Measurements from ENCODE around the gene GNAT1. TPM values are rescaled to one million over a fixed set of nuclear protein-coding genes. Genes with fewer than 3 reads are reported as not detected.
"Not testable (repeated sequence)": the region's sequence is repeated elsewhere in the genome, so short reads cannot be mapped to it uniquely, and the experiment has no call there.

The GNAT1 gene
- total and polyA plus RNA-seq, 2 donors (not counting 1 experiment from before 2014, with no cell fraction given): not detected

DNA sequence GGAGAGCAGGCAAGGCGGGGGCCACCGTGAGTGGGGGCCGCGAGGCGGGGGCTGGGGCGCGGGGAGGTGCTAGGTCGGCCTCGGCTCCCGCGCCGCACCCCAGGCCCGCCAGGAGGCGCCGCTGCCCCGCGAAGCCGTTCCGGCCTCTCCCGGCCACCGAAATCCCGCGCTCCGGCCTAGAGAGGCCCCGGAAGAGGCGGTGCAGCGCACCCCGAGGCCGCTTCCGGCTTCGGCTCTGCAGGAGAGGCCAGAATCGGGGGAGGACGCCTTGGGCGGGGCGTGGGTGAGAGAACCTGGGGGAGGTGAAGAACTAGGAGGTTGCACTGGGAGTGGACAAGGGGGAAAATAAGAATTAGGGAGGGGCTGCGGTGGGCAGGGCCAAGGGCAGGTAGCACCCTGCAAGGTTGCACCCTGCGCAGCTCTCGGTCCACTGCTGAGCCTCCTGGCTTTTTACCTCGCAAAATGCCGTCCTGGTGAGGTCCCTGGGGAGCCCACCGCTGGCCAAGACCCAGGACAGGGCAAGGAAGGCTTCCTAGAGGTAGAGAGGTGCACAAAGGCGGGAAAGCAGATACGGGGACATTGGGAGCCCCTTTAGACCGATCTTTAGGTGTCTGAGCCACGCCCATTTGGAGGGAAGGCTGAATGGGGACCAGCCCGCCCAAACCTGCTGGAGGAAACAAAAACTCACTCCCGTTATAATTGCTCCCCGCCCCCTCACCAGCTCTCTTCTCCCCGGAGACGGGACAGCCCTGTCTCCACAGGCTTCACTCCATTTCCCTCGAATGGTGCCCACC lies 36.2 kb downstream of the GNAT1 start:
- under 1% methylated on average over 51 of the region's 51 CpGs for whole genome bisulfite sequencing (ENCODE audit: insufficient coverage)
- Histone ChIP-seq H4K20me1 (ENCODE audit: control insufficient read depth, insufficient read depth, low read length, poor library complexity, severe bottlenecking) (no peaks in the 10 kb centered on the region), H2AFZ (ENCODE audit: insufficient read depth, low read depth, low read length, poor library complexity, severe bottlenecking) (peak overlapping the region; percentile 91), H3K4me2 (replicated peaks; ENCODE audit: low read depth, low read length, poor library complexity, severe bottlenecking) (peak overlapping the region; percentile 97), H3K36me3 (replicated peaks in 1 of 2; ENCODE audit: control extremely low read depth in 1 of 2, control insufficient read depth in 1 of 2, extremely low read depth in 1 of 2, insufficient read depth in 2 of 2, low read length in 1 of 2) (no peaks in the 10 kb centered on the region), H3K27ac (ENCODE audit: low read length in 2 of 2) (peak overlapping the region; percentile 21 to 41), H3K27me3 (replicated peaks in 1 of 4; ENCODE audit: control extremely low read depth in 1 of 4, control insufficient read depth in 3 of 4, insufficient read depth in 4 of 4, low read length in 3 of 4) (no peaks in the 10 kb centered on the region), H3K9ac (ENCODE audit: low read length) (peak overlapping the region; percentile 68), H3K79me2 (ENCODE audit: control insufficient read depth, insufficient read depth, low read length) (peaks cover 40% of the 10 kb centered on the region), H3K9me3 (ENCODE audit: control extremely low read depth in 1 of 3, control insufficient read depth in 2 of 3, insufficient read depth in 1 of 3, low read length in 2 of 3) (no peaks in the 10 kb centered on the region), H3K4me1 (ENCODE audit: control insufficient read depth in 2 of 2, insufficient read depth in 2 of 2, low read length in 2 of 2) (peaks cover 25 to 51% of the 10 kb centered on the region in 2 donors), H3K4me3 (ENCODE audit: control extremely low read depth in 1 of 5, extremely low read depth in 1 of 5, insufficient read depth in 1 of 5, low read depth in 2 of 5, low read length in 4 of 5) (peak overlapping the region; percentile 66 to 82 (median 72))
- POLR2A ChIA-PET: interaction anchor here (0.6 to 3.1 kb wide), 10 partner anchors 8 to 276 kb away, joined by 3 to 21 read pairs (median 8); partner anchors contain the start of genes GNAI2 and IFRD2
- Mint-ChIP-seq H3K27ac (peak overlapping the region; percentile 94), H3K4me3 (peak overlapping the region; percentile 96), H3K9me3 (ENCODE audit: insufficient read depth) (no peaks in the 10 kb centered on the region), H3K27me3 (peaks cover 4% of the 10 kb centered on the region), H3K4me1 (peaks cover 45% of the 10 kb centered on the region)
- intact Hi-C loops (cut with micrococcal nuclease): loop anchor here (1.0 to 5.0 kb wide), 8 partner anchors 8 to 425 kb away; partner anchors contain the start of genes INKA1, RBM5, SEMA3F and TUSC2
- DNase-seq (peak; percentile 93), ATAC-seq (ENCODE audit: low read depth) (peak; percentile 81)
- TF ChIP-seq, protein P1, sequence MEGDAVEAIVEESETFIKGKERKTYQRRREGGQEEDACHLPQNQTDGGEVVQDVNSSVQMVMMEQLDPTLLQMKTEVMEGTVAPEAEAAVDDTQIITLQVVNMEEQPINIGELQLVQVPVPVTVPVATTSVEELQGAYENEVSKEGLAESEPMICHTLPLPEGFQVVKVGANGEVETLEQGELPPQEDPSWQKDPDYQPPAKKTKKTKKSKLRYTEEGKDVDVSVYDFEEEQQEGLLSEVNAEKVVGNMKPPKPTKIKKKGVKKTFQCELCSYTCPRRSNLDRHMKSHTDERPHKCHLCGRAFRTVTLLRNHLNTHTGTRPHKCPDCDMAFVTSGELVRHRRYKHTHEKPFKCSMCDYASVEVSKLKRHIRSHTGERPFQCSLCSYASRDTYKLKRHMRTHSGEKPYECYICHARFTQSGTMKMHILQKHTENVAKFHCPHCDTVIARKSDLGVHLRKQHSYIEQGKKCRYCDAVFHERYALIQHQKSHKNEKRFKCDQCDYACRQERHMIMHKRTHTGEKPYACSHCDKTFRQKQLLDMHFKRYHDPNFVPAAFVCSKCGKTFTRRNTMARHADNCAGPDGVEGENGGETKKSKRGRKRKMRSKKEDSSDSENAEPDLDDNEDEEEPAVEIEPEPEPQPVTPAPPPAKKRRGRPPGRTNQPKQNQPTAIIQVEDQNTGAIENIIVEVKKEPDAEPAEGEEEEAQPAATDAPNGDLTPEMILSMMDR (IDR thresholded peaks at IDR 0.05): peak; percentile 92
- TF ChIP-seq EZH2 (IDR thresholded peaks at IDR 0.05; ENCODE audit: borderline replicate concordance, insufficient read depth, low read depth, low read length, poor library complexity, severe bottlenecking): no peak
- CTCF ChIA-PET: interaction anchor here (0.6 to 22.2 kb wide), 13 partner anchors 21 to 110 kb away, joined by 3 to 596 read pairs (median 4); partner anchors contain the start of genes GNAI2, GNAT1, HYAL2 and IFRD2

DNA sequence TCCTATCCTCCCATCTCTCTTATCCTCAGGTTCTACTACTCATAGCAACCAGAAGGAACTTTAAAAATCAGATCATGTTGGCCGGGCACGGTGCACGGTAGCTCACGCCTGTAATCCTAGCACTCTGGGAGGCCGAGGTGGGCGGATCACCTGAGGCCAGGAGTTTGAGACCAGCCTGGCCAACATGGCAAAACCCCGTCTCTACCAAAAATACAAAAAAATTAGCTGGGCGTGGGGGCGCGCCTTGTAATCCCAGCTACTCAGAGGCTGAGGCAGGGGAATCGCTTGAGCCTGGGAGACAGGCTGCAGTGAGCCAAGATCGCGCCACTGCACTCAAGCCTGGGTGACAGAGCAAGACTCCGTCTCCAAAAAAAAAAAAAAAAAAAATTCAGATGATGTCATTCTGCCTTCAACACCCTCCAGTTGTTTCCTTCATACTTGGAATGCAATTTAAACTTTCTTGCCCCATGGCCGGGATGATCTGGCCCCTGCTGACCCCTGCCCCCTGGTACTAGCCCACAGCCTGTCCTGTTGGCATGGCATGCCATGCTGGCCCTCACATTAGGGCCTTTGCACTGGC lies 36.9 kb downstream of the GNAT1 start:
- CTCF ChIA-PET: interaction anchor here (0.6 to 22.2 kb wide), 5 partner anchors 20 to 94 kb away, joined by 3 to 596 read pairs (median 4); partner anchors contain the start of genes GNAI2, GNAT1 and HYAL2
- peak overlapping the region in 4 of 5 experiments; percentile 66 to 82 (median 70) for H3K4me3 ChIP-seq (ENCODE audit: control extremely low read depth in 1 of 5, extremely low read depth in 1 of 5, insufficient read depth in 1 of 5, low read depth in 2 of 5, low read length in 4 of 5)
- not testable (repeated sequence) for H3K27me3 Mint-ChIP-seq; H3K9me3 Mint-ChIP-seq (ENCODE audit: insufficient read depth); ATAC-seq (ENCODE audit: low read depth); H3K27me3 ChIP-seq (replicated peaks in 1 of 4; ENCODE audit: control extremely low read depth in 1 of 4, control insufficient read depth in 3 of 4, insufficient read depth in 4 of 4, low read length in 3 of 4); H3K36me3 ChIP-seq (replicated peaks in 1 of 2; ENCODE audit: control extremely low read depth in 1 of 2, control insufficient read depth in 1 of 2, extremely low read depth in 1 of 2, insufficient read depth in 2 of 2, low read length in 1 of 2); H4K20me1 ChIP-seq (ENCODE audit: control insufficient read depth, insufficient read depth, low read length, poor library complexity, severe bottlenecking); DNase-seq; H3K9me3 ChIP-seq (ENCODE audit: control extremely low read depth in 1 of 3, control insufficient read depth in 2 of 3, insufficient read depth in 1 of 3, low read length in 2 of 3)
- peak overlapping the region; percentile 91 for H2AFZ ChIP-seq (ENCODE audit: insufficient read depth, low read depth, low read length, poor library complexity, severe bottlenecking)
- peak overlapping the region; percentile 96 for H3K4me3 Mint-ChIP-seq
- intact Hi-C loops (cut with micrococcal nuclease): loop anchor here (5.0 kb wide), 1 partner anchor 426 kb away; the partner anchor contains the start of gene INKA1
- peaks cover 50% of the 10 kb centered on the region for H3K4me1 Mint-ChIP-seq
- peak overlapping the region; percentile 94 for H3K27ac Mint-ChIP-seq
- peak overlapping the region; percentile 21 to 41 for H3K27ac ChIP-seq (ENCODE audit: low read length in 2 of 2)
- peaks cover 25 to 51% of the 10 kb centered on the region in 2 donors for H3K4me1 ChIP-seq (ENCODE audit: control insufficient read depth in 2 of 2, insufficient read depth in 2 of 2, low read length in 2 of 2)
- 55% methylated on average over 10 of the region's 15 CpGs for WGBS (ENCODE audit: insufficient coverage)
- peak overlapping the region; percentile 97 for H3K4me2 ChIP-seq (replicated peaks; ENCODE audit: low read depth, low read length, poor library complexity, severe bottlenecking)
- POLR2A ChIA-PET: interaction anchor here (0.6 to 3.1 kb wide), 6 partner anchors 8 to 276 kb away, joined by 3 to 21 read pairs (median 10); partner anchors contain the start of genes GNAI2 and IFRD2
- peaks cover 47% of the 10 kb centered on the region for H3K79me2 ChIP-seq (ENCODE audit: control insufficient read depth, insufficient read depth, low read length)
- peak overlapping the region; percentile 68 for H3K9ac ChIP-seq (ENCODE audit: low read length)
